ENCODE measurements around the gene EHD4. TPM values are rescaled to one million over a fixed set of nuclear protein-coding genes. Genes with fewer than 3 reads are reported as not detected.
A peak's percentile ranks its signal among the peaks of the same experiment; 100 is the strongest.

Gene EHD4
- total and polyA plus RNA-seq, 2 donors (not counting 3 experiments of a cell fraction or from before 2014, with no cell fraction given): 96.7 to 128 TPM

- Histone ChIP-seq H3K36me3 (ENCODE audit: control insufficient read depth in 2 of 2, extremely low read depth in 1 of 2, insufficient read depth in 2 of 2, low read length in 2 of 2) (peaks cover 5 to 8% of the 10 kb centered on the region in 2 experiments), H3K27ac (ENCODE audit: insufficient read depth, low read depth, low read length) (peak overlapping the region; percentile 99), H3K79me2 (ENCODE audit: control insufficient read depth, insufficient read depth, low read length) (peaks cover 69% of the 10 kb centered on the region), H3K4me3 (replicated peaks in 1 of 3; ENCODE audit: insufficient read depth in 1 of 3, low read depth in 1 of 3, low read length in 3 of 3) (no peak overlapping the region), H3K9me3 (replicated peaks; ENCODE audit: control insufficient read depth, insufficient read depth, low read length) (no peaks in the 10 kb centered on the region), H3K4me2 (ENCODE audit: insufficient read depth, low read length) (peak overlapping the region; percentile 53), H3K27me3 (ENCODE audit: control insufficient read depth in 2 of 2, insufficient read depth in 2 of 2, low read length in 2 of 2) (no peaks in the 10 kb centered on the region), H3K9me1 (replicated peaks; ENCODE audit: control insufficient read depth, extremely low read depth, insufficient read depth, low read length) (no peaks in the 10 kb centered on the region), H4K20me1 (replicated peaks; ENCODE audit: control insufficient read depth, extremely low read depth, insufficient read depth, low read length) (no peaks in the 10 kb centered on the region), H3K4me1 (ENCODE audit: control insufficient read depth, extremely low read depth, insufficient read depth, low read length) (peaks cover 93% of the 10 kb centered on the region), H3K9ac (replicated peaks; ENCODE audit: extremely low read depth, insufficient read depth, low read length) (peak overlapping the region; percentile 75), H2AFZ (ENCODE audit: low read depth, low read length) (no peak overlapping the region)
- POLR2A ChIA-PET: no interaction called here
- no TSS peak for BruUV-seq (replicated peaks)
- FAIRE-seq (peak; percentile 8), DNase-seq (ENCODE audit: low read depth, low spot score) (peak; percentile 55)
- dilution Hi-C loops (cut with MboI; ENCODE audit: extremely low pct_ligation_motif_present, low sequenced_read_pairs) (no loop called here), intact Hi-C loops (cut with micrococcal nuclease) (no loop called here)
- TF ChIP-seq FOS (IDR thresholded peaks at IDR 0.05; ENCODE audit: borderline replicate concordance, insufficient read depth, low read length) (peak; percentile 72), GATA2 (IDR thresholded peaks at IDR 0.05; ENCODE audit: insufficient read depth, insufficient read length, low read depth, low read length) (peak; percentile 39), MYC (IDR thresholded peaks at IDR 0.05; ENCODE audit: low read depth, low read length) (peak; percentile 12), CTCF (IDR thresholded peaks at IDR 0.05; ENCODE audit: extremely low read depth in 1 of 2, insufficient read depth in 1 of 2, low read depth in 1 of 2, low read length in 2 of 2) (no peak), EZH2 (IDR thresholded peaks at IDR 0.05; ENCODE audit: borderline replicate concordance, low read depth, low read length, severe bottlenecking) (no peak), MAX (IDR thresholded peaks at IDR 0.05; ENCODE audit: insufficient read depth, insufficient read length) (no peak), JUN (IDR thresholded peaks at IDR 0.05; ENCODE audit: borderline replicate concordance, insufficient read depth, insufficient read length, low read depth) (no peak), POLR2A (IDR thresholded peaks at IDR 0.05; ENCODE audit: low read depth, low read length) (no peak), POLR2AphosphoS5 (IDR thresholded peaks at IDR 0.05; ENCODE audit: insufficient read depth, low read depth, low read length) (peak; percentile 74)
- CTCF ChIA-PET: interaction anchor here (0.9 to 2.8 kb wide), 4 partner anchors 22 to 56 kb away, joined by 3 to 12 read pairs (median 4); partner anchors contain the start of gene EHD4
Observed at GRCh38 chr15:41933771-41934170, 38.6 kb downstream of the EHD4 start.
